Islet precursor cell (in vitro differentiated cells): ENCODE results near the gene CX3CL1.
"Not testable (repeated sequence)": the region's sequence is repeated elsewhere in the genome, so short reads cannot be mapped to it uniquely, and the experiment has no call there.

Experiments used
- DNase-seq: peaks from one replicate; pipeline ENCODE4 v3.0.0-alpha.2; 2018

Gene CX3CL1

GRCh38 chr16:57357330-57358085 lies 14.8 kb upstream of the CX3CL1 start:
- peak; percentile 33 for DNase-seq

- peak; percentile 28 for DNase-seq
These were observed 14.2 kb upstream of the CX3CL1 start for GRCh38 chr16:57358086-57358420.

- DNase-seq = peak; percentile 51
These were observed 13.7 kb upstream of the CX3CL1 start, which contains the start of gene CCL22 for GRCh38 chr16:57358527-57359095. Gene CCL22 (plus strand): TSS chr16:57358783. CDS start chr16:57358817, 34 bp downstream.

GRCh38 chr16:57360321-57360935 lies 11.9 kb upstream of the CX3CL1 start:
- peak; percentile 26 for DNase-seq

- DNase-seq = no peak
These were observed 10.9 kb upstream of the CX3CL1 start for GRCh38 chr16:57361404-57361803.

GRCh38 chr16:57364143-57364542 lies 8.1 kb upstream of the CX3CL1 start:
- no peak for DNase-seq

GRCh38 chr16:57366544-57367040 lies 5.7 kb upstream of the CX3CL1 start:
- no peak for DNase-seq

GRCh38 chr16:57367116-57367752 lies 5.1 kb upstream of the CX3CL1 start:
- DNase-seq = no peak

- DNase-seq = no peak
These were observed 557 bp upstream of the CX3CL1 start for GRCh38 chr16:57371494-57372371.

- DNase-seq = peak; percentile 88
These were observed 1.0 kb downstream of the CX3CL1 start for GRCh38 chr16:57373117-57373947.

GRCh38 chr16:57374067-57374534 lies 1.8 kb downstream of the CX3CL1 start:
- DNase-seq = no peak

- not testable (repeated sequence) for DNase-seq
These were observed 2.7 kb downstream of the CX3CL1 start for GRCh38 chr16:57374925-57375465.

- no peak for DNase-seq
These were observed 4.1 kb downstream of the CX3CL1 start for GRCh38 chr16:57376313-57376818.

GRCh38 chr16:57377080-57377841 lies 5.0 kb downstream of the CX3CL1 start:
- DNase-seq = peak; percentile 96

GRCh38 chr16:57379579-57379978 lies 7.3 kb downstream of the CX3CL1 start:
- DNase-seq = peak; percentile 77

GRCh38 chr16:57380671-57381462 lies 8.6 kb downstream of the CX3CL1 start:
- DNase-seq = no peak

GRCh38 chr16:57381791-57382534 lies 9.7 kb downstream of the CX3CL1 start:
- DNase-seq = no peak

GRCh38 chr16:57382535-57383275 lies 10.4 kb downstream of the CX3CL1 start:
- DNase-seq = no peak
